Measurements from ENCODE around the gene TFAM.

The TFAM gene

DNA sequence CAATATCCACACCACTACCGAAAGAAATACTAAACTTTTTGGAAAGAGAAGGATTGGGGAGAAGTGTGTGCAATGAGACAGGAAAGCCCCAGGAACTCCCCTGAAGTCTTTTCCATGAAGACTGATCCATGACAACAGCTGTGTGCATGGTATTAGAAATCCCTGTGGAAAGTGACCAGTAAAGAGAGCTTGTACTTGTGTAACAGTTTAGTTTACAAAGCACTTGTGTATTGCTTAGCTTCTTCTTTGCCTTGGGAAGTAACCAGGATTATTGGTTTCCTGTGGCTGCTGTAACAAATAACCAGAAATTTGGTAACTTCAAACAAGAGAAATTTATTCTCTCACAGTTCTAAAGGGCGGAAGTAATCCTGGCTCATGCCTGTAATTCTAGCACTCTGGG lies 18.8 kb downstream of the TFAM start:
- Histone ChIP-seq H3K4me1 (no peaks in the 10 kb centered on the region), H3K27ac (no peak overlapping the region)
- TF ChIP-seq, protein P1, sequence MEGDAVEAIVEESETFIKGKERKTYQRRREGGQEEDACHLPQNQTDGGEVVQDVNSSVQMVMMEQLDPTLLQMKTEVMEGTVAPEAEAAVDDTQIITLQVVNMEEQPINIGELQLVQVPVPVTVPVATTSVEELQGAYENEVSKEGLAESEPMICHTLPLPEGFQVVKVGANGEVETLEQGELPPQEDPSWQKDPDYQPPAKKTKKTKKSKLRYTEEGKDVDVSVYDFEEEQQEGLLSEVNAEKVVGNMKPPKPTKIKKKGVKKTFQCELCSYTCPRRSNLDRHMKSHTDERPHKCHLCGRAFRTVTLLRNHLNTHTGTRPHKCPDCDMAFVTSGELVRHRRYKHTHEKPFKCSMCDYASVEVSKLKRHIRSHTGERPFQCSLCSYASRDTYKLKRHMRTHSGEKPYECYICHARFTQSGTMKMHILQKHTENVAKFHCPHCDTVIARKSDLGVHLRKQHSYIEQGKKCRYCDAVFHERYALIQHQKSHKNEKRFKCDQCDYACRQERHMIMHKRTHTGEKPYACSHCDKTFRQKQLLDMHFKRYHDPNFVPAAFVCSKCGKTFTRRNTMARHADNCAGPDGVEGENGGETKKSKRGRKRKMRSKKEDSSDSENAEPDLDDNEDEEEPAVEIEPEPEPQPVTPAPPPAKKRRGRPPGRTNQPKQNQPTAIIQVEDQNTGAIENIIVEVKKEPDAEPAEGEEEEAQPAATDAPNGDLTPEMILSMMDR (IDR thresholded peaks at IDR 0.05), result no peak

DNA sequence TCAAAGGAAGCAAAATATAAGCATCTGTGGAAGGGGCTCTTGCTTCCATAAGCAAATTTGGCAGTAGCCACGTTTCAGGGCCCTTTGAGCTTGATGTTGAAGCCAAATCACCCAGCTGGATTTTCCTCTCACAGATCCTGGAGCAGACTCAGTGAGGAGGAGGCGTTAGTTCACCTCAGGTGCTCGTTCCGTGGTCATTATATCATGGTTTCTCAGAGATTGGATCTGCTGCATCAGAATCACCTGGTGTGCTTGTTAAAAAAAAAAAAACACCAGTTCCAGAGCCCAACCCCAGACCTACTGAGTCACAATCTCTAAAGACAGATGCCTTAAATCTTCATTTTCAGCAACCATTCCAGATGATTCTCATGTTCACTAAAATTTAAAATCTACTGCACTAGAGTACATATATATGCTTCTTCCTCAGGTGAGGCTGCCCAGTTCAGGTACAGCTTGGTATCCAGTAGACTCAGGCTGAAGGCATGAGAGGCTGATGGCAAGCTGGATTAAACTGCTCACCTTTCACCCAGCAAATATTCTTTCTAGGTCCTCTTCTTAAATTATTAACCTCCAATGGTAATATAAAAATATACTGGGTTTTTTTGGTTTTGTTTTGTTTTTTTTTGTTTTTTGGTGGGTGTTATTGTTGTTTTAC lies 24.9 kb downstream of the TFAM start:
- no peak overlapping the region for H3K27ac ChIP-seq
- H3K4me1 ChIP-seq, result no peaks in the 10 kb centered on the region
- no peaks in the 10 kb centered on the region for H3K27me3 ChIP-seq (ENCODE audit: control insufficient read depth, insufficient read depth, low read length)
- TF ChIP-seq, protein P1 (IDR thresholded peaks at IDR 0.05), result no peak
- no peak overlapping the region for H3K9ac ChIP-seq
- no peaks in the 10 kb centered on the region for H3K36me3 ChIP-seq (ENCODE audit: control insufficient read depth, insufficient read depth, low read length)
- H3K4me3 ChIP-seq (ENCODE audit: low read depth, low read length), result no peak overlapping the region
- no peak overlapping the region for H2AFZ ChIP-seq
- no peak overlapping the region for H3K4me2 ChIP-seq (ENCODE audit: low read length)
- no peaks in the 10 kb centered on the region for H3K79me2 ChIP-seq
- H3K9me3 ChIP-seq (ENCODE audit: control insufficient read depth, low read length), result no peaks in the 10 kb centered on the region

More for the DNA sequence above, 18.8 kb downstream of the TFAM start:
- Histone ChIP-seq H3K4me2 (ENCODE audit: low read length) (no peak overlapping the region), H3K9me3 (ENCODE audit: control insufficient read depth, low read length) (no peaks in the 10 kb centered on the region), H3K9ac (no peak overlapping the region), H3K36me3 (ENCODE audit: control insufficient read depth, insufficient read depth, low read length) (no peaks in the 10 kb centered on the region), H2AFZ (no peak overlapping the region), H3K4me3 (ENCODE audit: low read depth, low read length) (no peak overlapping the region), H3K79me2 (no peaks in the 10 kb centered on the region), H3K27me3 (ENCODE audit: control insufficient read depth, insufficient read depth, low read length) (no peaks in the 10 kb centered on the region)

DNA sequence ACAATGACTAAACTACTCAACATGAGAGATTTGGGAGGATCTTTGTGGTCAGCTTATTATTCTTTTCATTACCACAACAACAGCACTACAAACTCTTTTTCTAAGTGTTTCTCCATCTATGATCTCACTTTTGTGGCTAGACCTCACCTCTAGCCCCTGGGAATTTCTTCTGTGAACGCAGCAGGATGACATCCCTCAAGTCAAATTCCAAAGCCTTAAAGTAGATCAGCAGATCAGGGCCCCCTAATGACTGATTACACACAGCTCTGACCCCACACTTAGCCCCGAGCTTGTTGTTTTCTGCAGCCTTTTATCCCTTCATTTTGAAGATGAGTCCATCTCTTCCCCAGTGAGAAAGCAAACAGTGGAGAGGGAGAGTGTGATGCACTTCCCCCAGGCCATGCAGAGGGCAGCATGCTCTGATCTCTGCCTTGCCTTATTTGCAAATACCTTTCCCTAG lies 27.3 kb downstream of the TFAM start:
- Histone ChIP-seq H3K4me1 (no peaks in the 10 kb centered on the region), H3K9me3 (ENCODE audit: control insufficient read depth, low read length) (no peaks in the 10 kb centered on the region), H3K27me3 (ENCODE audit: control insufficient read depth, insufficient read depth, low read length) (no peaks in the 10 kb centered on the region), H2AFZ (no peak overlapping the region), H3K4me2 (ENCODE audit: low read length) (no peak overlapping the region), H3K79me2 (no peaks in the 10 kb centered on the region), H3K36me3 (ENCODE audit: control insufficient read depth, insufficient read depth, low read length) (no peaks in the 10 kb centered on the region), H3K27ac (no peak overlapping the region), H3K9ac (no peak overlapping the region), H3K4me3 (ENCODE audit: low read depth, low read length) (no peak overlapping the region)
- TF ChIP-seq, protein P1 (IDR thresholded peaks at IDR 0.05), result no peak

DNA sequence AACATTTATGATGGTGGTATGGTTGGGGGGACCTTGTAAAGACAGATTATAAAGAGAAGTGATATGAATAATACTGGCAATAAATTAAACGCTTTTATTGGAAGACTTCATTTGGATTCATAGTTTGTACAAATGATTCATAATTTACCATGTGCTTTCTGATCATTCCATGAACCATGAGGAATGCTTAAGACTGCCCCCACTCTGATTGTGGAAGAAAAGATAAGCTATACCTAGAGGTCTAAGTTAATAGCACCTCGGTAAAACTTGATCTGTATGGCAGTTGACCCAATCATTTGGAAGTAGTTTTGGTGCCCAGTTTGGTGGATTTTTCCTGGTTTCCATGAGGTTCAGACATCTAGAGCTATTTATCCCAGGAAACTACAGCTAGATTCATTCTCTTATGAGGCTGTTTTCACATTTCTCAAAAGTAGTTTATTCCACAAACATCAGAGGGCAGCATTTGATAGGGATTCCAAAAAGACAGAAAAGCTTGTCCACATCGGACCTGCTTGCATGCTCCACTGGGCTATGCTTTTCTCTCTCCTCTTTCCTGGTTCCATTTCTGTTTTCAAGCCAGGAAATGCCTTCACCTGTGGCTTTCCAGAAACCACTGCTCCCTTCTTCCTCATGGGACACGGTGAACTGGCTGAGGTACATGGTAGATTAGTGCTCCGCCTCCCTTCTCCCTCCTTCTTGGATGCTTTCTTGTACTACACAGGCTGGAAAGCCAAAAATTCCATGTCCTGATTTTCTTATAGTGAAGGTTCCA lies 29.2 kb downstream of the TFAM start:
- Histone ChIP-seq H2AFZ (no peak overlapping the region), H3K79me2 (no peaks in the 10 kb centered on the region), H3K27ac (no peak overlapping the region), H3K4me3 (ENCODE audit: low read depth, low read length) (no peak overlapping the region), H3K9ac (no peak overlapping the region), H3K27me3 (ENCODE audit: control insufficient read depth, insufficient read depth, low read length) (no peaks in the 10 kb centered on the region), H3K9me3 (ENCODE audit: control insufficient read depth, low read length) (no peaks in the 10 kb centered on the region), H3K36me3 (ENCODE audit: control insufficient read depth, insufficient read depth, low read length) (no peaks in the 10 kb centered on the region), H3K4me1 (no peaks in the 10 kb centered on the region), H3K4me2 (ENCODE audit: low read length) (no peak overlapping the region)
- TF ChIP-seq, protein P1 (IDR thresholded peaks at IDR 0.05), result no peak

All from parathyroid adenoma (tissue), 2 donors.